ENCODE data around the gene RHOBTB3. TPM values are rescaled to one million over a fixed set of nuclear protein-coding genes. Genes with fewer than 3 reads are reported as not detected.
"Not testable (repeated sequence)": the region's sequence is repeated elsewhere in the genome, so short reads cannot be mapped to it uniquely, and the experiment has no call there.

RHOBTB3 gene
- total RNA-seq, 1 experiment from 2014 or later = 91.7 TPM

DNA sequence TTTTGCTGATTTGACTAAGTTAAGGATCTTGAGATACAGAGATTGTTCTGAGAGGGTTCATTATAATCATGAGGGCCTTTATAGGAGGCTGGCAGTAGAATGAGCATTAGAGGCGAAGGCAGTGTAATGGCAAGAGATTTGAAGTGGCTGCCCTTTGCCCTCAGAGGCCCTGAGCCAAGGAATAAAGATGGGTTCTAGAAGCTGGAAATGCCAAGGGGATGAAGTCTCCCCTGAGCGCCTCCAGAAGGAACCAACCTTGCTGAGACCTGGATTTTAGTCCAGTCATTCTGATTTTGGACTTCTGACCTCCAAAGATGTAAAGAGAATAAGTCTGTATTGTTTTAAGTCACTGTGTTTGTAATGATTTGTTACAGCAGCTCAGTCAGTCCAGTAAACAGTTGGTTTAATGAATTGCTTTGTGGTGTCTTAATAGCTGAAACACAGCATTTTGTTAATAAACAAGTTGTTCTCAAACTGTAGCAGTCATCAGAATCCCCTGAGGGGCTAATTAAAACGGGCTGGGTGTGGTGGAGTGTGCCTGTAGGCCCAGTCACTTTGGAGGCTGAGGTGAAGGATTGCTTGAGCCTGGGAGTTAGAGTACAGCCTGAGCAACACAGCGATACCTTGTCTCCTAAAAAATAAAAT lies 68.2 kb downstream of the RHOBTB3 start:
- no peak for DNase-seq (ENCODE audit: low read depth)

DNA sequence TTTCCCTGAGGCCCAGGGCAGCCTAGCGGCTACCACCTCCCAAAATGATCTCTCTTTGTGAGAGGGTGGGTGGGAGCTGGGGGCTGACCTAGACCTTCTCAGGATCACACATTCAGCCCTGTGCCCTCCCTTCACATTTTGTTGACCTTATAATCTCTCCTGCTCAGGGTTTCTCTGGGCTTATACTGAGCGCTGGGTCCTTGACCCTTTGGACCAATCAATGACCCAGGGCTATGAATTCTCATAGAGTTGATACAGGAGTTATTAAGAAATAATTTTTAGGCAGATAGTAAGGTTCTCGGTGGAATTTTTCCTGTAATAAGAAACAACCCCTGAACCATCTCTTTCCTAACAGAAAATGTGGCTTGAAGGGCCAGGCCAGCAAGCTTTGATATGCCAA lies 69.4 kb downstream of the RHOBTB3 start:
- DNase-seq (ENCODE audit: low read depth) = no peak

DNA sequence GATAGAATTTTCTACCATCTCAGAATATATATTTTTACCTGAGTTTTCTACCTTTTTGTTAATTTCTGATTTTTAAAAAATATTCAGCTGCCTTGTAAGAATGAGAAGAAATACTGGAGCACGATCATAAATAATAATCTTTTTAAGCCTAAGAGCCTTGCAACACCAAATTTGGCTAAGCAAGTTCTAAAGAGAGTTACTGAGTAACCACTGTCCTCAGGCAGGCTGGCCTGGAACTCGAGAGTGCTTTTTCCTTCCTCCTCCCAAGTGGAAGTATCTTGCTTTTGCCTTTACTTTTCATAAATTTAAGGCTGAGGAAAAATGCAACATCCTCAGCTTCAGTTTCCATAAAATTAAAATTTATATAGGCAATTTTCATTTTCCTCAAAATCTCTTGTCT lies 70.4 kb downstream of the RHOBTB3 start:
- DNase-seq (ENCODE audit: low read depth) = no peak

DNA sequence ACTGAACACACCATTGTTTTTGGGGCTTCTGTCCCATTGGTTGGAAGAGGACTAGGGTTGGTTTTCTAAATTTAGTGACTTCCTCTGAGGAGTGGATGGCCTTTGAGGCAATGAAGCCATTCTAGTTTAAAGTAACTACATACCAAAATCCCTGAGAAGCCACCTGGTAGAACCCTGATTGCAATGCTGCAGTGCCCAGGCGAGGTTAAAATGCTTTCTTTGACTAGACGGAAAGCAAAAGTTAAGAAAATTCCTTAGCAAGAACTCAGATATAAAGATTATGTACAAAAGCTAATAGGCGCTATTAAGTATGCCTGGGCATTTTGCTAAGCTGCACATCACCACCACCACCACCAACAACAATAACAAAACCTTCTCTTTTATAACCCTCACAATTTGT lies 70.8 kb downstream of the RHOBTB3 start:
- DNase-seq (ENCODE audit: low read depth) = no peak

DNA sequence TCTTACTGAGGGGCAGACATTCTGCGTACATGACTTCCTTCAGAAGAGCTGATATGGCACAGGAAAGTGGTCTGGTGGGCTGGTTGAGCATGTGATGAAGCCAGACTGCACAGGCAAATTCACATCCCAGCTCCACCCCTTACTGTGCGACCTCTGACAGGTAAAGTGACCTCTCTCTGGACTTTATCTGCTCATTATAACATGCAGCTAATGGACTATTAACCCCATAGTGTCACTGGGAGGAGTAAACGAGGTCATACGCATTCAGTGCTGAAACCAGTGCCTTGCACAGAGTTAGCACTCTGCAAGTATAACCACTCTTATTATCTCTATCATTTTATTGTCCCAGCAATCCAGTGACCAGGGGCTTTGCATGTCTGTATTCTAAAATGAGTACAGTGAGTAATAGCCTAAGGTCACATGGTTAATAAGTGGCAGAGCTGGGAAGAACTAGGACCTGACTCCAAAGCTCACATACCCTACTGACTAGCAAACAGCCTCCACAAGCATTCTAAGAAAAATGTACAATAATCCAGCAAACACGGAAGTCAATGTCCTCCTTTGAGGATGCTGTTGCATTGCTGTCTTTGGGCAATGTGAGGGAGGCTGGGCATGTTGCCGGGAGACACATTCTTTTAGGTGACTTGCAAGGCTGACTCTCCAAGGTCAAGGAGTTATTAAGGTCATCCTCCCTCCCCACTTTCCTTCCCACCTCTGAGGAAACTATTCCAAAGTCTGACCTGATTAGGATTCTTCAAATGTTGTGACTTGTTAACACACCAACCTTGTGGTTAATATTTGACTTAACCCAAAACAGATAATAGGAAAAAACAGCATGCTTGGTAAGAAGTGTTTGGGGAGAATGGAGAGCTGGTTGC lies 72.4 kb downstream of the RHOBTB3 start:
- no peak for DNase-seq (ENCODE audit: low read depth)

DNA sequence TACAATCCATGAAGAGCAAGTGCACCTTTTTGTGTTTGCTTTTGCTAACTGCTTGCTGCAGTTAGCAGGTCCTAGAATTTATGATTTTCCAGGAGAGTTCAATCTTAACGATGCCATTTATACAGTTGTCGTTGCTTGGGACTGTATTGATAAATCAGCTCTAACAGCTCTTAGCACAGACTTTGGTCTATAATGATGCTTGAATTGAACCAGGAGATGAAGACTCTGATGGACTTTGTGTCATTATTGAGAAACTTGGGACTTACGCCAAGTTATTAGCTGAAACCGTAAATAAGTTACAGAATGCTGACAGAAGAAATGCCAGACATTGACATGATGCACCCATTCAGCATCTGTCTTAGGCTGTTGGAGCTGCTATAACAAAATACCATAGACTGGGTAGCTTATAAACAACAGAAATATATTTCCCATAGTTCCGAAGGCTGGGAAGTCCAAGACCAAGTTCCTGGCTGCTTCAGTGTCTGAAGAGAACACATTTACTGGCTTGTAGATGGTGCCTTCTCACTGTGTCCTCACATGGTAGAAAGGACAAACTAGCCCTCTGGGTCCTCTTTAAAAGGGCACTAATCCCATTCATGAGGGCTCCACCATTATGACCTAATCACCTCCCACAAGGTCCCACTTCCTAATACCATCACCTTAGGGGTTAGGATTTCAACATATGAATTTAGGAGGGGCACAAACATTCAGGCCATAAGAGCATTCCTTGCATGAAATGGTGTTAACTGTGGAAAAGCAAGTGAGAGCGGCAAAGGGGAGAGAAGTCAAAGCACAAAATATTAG lies 73.8 kb downstream of the RHOBTB3 start:
- no peak for DNase-seq (ENCODE audit: low read depth)

DNA sequence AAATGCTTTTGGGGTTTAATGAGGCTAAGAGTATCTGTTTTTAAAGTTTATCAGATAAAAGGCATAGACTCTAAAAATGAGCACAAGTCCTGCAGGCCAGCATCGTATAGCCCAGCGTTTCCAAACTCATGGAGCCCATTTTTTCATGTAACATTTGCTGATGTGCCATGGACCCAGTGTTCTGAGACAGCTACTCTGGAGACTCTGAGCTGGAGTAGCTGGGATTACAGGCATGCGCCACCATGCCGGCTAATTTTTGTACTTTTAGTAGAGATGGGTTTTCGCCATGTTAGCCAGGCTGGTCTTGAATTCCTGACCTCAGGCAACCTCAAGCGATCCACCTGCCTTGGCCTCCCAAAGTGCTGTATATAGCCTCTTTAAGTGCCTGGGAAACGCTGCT lies 75.6 kb downstream of the RHOBTB3 start:
- DNase-seq (ENCODE audit: low read depth) = no peak

DNA sequence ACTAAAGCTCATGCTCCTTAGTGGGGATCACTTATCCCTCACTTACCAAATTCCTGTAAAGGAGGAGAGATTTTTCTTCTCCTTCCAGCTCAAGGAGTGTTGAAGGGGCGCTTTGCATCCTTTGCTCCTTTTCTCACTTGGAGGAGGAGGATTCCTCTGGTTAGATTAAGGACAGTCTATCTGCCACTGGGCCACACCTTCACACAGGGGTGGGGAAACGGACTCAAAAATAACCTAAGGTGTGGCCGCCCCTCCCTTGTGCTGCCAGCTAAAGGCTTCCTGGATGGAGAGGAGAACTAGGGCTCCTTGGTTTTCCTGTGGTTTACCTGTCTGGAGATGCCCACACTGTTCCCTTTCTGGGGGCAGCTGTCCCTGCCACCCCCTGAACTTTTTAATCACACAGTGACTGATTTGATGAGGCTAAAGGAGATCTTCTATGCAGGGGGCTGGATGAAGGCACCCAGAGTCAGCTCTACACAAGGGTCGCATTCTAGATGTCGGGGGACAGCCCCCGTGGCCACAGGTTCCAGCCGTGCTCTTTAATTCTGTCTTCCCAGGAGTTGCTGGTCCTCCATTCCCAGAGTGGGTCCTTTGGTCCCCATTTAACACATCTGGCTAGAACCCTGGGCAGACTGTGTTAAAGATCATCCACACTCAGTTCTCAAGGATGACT lies 77.0 kb downstream of the RHOBTB3 start:
- no peak for DNase-seq (ENCODE audit: low read depth)

DNA sequence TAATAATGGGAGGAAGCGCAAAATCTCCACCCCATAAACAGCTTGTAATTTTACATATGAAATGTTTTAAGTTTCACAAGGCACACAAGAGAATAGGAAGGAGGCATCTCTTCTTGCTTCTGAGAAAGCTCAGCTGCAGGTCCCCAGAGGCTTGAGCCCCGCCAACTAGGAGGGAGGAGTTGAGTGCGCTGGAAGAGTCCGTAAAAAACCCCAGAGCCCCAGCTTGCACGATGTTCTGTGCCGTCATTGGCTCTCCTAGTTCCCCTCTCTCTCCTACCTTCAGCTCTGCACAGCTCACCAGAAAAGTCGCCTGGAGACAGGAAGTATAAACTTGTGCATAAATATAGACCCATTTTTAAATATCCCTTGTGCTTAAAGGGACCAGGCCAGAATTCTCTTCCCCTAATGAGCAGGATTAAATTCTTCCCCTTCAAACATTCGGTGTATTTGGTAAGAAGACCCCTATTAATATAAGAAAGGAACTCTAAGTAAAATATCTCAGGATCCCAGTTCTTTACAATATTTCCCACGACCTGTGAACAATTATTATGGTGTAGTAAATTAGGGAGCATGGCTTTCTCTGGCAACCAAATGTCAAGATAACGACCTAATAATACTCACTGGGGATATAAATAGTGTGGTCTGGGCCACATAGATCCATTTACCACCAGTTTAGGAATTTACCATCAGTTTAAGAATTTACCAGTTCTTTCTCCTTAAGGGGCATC lies 77.7 kb downstream of the RHOBTB3 start:
- DNase-seq (ENCODE audit: low read depth) = peak; percentile 27

DNA sequence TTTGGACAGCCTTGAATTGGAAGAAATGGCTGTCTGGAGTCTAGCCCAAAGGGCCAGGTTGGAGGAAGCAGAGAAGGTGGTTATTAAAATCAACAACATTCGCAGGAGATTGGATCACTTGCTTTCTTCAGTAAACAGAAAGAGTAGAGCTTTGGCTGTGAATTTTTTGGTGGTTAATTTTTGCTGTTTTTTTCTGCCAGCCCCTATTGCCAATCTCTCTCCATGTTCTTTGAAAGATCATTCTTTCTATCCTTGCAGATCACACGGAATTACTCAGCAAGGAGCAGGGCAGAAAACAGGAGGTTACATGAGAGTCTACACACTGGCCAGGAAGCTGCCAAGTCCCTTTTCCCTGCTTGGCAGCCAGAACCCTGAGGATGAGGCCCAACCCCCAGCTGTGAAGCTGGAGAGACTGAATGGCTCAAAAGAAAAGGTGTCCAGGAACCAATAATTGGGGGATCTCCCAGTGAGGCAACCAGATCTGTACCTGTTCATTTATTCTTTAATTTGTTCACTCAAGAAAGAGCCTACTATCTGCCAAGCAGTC lies 78.4 kb downstream of the RHOBTB3 start:
- peak; percentile 49 for DNase-seq (ENCODE audit: low read depth)

DNA sequence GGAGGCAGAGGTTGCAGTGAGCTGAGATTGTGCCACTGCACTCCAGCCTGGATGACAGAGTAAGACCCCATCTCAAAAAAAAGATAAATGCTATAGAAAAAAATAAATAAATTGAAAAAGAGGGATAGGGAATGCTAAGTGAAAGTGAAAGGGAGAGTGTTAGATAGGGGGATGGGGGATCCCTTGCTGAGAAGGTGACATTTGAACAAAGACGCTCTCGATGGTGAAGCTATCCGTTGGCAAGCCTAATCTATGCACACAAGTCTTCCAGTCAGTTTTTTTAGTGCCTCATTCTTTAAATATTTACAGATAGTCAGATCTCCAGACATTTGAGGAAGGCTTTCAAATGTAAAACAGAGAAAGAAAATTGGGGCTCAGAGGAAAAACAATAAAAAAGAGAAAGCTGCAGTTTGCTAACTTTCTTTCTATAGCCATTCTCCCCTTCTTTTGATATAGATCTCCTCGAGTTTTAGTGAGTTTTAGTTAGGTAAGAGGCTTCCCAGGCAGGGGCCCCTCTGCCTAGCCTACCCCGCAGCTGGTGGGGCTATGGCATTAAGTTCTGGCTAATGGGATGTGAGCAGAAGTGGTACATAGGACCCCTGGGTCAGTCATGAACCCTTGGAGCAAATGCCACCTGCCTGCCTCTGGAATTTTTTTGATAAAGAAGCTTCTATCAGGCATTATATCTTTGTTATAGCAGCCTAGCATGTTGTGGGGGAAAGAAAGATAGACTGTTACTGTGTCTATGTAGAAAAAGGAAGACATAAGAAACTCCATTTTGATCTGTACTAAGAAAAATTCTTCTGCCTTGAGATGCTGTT lies 79.4 kb downstream of the RHOBTB3 start:
- no peak for DNase-seq (ENCODE audit: low read depth)

DNA sequence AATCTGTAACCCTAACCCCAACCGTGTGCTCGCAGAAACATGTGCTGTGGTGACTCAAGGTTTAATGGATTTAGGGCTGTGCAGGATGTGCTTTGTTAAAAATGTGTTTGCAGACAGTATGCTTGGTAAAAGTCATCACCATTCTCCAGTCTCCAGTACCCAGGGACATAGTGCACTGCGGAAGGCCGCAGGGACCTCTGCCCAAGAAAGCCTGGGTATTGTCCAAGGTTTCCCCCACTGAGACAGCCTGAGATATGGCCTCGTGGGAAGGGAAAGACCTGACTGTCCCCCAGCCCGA lies 79.9 kb downstream of the RHOBTB3 start:
- peak; percentile 28 for DNase-seq (ENCODE audit: low read depth)

DNA sequence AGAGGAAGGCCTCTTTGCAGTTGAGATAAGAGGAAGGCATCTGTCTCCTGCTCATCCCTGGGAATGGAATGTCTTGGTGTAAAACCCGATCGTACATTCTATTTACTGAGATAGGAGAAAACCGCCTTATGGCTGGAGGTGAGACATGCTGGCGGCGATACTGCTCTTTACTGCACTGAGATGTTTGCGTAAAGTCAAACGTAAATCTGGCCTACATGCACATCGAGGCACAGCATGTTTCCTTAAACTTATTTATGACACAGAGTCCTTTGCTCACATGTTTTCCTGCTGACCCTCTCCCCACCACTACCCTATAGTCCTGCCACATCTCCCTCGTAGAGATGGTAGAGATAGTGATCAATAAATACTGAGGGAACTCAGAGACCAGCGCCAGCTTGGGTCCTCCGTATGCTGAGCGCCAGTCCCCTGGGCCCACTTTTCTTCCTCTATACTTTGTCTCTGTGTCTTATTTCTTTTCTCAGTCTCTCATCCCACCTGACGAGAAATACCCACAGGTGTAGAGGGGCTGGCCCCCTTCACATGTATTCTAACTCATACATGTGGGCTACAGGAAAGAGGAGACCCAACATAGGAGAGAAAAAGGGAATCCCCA lies 80.4 kb downstream of the RHOBTB3 start:
- DNase-seq (ENCODE audit: low read depth) = not testable (repeated sequence)

DNA sequence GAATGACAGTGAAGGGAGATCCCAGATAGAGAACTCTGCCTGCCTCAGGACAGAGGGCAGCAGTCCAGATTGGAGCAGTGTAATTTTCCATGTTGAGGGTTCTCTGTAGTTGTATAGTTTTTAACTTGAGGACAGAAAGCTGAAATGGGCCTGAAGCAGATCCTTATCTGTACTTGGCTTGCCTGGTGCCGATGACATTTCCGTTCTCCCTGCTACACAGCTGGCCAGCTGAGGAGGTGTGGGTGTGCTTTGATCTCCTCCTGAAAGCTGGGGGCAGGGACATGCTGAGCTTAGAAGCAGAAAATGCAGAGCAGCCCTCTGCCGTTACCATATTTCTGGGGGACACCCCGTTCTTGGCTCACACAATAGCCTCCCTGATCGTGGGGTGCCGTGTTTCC lies 80.9 kb downstream of the RHOBTB3 start:
- peak; percentile 30 for DNase-seq (ENCODE audit: low read depth)

DNA sequence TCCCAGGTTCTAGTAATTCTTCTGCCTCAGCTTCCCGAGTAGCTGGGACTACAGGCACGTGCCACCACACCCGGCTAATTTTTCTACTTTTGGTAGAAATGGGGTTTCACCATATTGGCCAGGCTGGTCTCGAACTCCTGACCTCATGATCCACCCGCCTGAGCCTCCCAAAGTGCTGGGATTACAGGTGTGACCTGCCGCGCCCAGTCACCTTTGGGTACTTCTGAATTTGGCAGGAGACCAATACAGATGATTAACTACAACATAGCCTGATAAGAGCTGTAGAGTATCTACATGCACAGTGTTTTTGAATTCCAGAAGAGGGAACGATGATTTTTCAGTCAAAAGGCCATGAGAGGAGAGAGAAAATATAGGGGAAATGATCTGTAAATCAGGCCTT lies 81.9 kb downstream of the RHOBTB3 start:
- not testable (repeated sequence) for DNase-seq (ENCODE audit: low read depth)

DNA sequence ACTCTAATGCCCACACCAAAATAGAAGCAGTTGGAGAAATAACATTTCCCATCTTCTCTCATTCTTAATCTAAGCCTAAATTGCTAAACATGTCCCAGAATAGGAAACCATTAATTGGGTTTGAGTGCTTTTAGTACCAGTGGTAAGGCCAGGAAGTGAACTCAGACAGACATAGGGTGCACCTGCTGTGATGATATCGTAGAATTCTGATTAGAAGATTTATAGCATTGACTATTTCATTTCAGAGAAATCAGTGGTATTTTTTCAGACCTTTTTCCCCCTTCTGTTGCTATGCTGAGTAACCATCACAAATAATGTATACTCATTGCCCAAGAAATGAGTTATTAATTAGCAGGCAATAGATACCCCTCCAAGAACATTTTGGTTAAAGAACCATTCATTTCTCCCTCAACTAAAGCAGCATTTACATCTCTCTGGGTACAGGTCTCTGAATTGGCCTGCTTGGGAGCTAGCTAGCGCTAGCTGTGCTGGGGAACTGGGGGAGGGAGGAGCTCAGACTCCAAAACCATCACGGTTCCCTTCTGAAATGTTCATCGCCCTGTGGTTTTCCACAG lies 84.1 kb downstream of the RHOBTB3 start:
- DNase-seq (ENCODE audit: low read depth) = no peak

DNA sequence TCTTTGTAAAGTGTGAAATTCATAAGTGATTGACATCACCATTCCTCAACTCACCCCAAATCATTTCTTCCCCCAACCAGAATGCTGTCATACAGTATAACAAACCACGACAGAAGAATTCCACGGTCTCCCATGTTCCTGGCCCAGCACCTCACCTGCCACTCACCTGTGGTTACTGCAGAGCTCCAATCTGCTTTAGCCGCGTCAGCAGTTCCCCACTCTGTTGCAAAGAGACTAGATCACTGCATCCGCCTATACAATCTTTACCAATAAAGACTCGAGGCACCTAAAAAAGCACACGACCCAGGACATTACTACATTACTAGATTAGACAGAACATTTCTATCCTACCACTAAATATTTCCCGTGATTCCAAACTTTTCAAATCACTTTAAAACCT lies 85.2 kb downstream of the RHOBTB3 start:
- DNase-seq (ENCODE audit: low read depth) = no peak

DNA sequence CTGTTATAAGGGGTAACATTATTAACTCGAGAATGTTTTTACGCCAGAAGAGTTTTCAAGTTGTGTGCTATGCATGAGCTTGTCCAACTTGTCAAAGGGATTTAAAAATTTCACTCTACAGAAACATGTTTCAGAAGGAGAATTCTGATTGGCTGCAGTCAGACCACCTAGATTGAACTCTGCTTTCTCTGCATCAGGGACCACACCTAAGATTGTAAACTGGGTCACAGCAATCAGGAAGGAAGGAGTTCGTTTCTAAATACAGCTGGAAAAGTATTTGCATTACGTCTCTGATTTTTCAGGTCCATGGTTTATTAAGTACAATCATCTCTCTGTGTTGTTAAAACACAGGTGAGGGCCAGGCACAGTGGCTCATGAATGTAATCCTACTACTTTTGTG lies 85.6 kb downstream of the RHOBTB3 start:
- DNase-seq (ENCODE audit: low read depth) = no peak

DNA sequence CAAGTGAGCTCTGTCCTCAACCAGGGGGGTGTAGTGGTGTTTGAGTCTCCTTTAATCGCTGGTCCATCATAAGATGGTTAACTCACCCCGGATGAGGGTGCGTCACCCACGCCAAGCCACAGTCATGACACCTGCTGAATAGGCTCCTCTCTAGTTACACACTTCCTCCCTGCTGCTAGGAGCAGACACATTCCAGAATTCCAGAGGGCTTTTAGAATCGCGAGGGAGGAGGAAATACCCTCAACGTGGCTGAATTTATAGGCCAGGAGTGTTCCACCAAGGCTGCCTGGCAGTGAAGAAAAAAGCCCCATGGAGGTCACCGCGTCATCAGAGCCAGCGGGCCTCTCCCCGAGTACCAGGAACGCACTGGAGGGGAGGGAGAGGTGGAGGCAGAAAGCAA lies 86.3 kb downstream of the RHOBTB3 start:
- DNase-seq (ENCODE audit: low read depth) = peak; percentile 91
